ENCODE data around the gene NRXN3.

Gene NRXN3

DNA sequence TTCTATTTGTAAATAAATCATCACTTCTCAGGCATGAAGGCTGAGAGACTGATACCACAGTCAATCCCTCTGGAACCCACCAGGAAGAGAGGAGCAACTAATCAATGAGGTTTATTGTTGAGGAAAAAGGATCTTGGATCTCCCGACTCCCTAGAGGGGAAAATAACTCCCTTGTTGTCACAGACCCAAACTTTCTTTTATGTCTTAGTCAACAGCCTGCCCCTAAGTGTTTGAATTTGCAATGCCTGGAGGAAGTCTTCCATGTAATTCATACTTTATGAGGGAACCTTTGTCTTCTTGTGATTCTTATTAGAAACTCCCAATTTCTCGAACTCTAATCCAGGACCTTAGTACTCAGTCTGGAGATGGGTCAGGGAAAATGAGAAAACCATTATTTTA is 1235.3 kb downstream of the NRXN3 start:
- no peak for DNase-seq

DNA sequence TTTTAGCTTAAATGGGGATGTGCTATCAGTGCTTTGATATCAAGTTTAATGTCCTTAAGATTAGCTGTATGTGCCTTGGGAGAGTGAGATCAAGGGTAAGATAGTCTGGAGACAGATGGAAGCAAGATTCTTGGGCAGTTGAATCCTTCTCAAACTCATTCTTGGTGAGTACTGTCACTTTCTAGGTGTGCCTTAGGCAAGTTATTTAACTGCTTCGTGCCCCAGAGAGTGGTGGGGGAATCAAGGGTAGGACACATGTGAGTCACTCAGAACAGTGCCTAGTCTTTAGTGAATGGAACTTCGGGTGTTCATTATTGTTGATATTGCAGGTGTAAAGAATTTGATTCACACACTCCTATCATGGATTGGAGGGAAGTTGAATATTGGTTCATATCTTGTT is 1237.4 kb downstream of the NRXN3 start:
- DNase-seq, result no peak

DNA sequence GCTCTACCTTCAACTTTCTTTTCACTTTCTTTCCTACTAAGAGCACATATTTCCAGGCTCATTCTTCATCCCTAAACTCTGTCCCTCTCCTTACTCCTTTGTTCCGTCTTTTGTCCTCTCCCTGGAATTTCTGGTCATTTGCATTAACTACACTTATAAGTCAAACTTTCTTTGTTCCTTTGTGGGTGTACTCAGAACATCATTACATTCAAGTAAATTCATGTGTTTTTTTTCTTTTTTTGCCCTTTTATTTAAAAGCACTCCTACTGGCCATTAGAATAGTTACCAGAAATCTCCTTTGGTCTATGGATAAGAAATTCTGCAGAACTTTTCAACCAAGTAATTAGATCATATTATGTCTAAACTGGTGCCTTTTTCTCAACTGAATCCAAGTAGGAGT is 1238.5 kb downstream of the NRXN3 start:
- no peak for DNase-seq

DNA sequence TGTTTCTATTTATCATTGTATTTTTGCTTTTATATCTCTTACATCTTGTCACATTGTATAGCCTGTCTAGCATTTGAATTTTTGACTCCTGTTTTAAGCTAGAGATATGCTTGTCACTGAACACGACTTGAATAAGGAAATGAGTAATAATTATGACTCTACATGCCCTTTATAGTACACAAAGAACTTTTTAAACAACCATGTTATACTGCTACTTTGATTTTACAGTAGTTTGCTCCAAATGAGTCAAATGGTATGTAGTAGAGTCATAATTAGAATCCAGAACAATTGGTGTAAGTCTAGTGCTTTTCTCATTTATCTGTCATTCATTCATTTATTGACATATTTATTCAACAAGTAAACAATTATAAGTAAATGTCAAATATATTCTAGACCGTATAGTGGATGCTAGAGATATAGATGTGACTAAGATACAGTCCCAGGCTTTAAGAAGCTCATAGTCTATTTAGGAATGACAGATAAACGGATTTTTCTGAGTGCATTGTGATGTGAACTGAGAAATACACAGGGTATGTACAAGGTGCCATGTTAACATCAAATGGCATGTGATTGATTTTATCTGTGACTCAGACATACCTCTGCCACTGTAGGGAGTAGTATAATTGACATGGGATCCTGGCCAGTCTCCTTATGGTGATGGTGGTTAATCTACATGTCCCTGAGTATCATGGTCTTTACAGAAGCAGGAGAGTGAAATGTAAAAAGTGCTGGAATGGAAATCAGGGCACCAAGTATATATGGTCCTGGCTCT is 1241.4 kb downstream of the NRXN3 start:
- DNase-seq, result no peak

DNA sequence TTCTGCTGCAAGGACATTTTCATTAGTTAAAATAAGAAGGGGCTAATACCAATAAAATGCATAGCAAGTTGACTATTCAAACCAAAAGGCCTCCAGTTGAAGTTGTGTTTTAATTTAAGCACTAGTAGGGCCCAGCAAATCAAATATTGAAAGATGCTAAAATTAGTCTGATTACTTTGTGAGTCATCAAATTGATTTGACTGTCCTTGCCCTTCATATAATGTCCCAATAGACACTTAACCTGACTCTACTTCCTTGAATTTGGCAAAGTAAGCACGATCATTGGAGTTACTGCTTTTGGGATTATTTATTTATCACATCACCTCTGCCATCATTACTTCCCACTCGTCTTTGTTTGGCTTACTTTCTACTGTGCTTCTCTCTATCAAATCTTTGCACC is 1242.6 kb downstream of the NRXN3 start:
- DNase-seq, result no peak

DNA sequence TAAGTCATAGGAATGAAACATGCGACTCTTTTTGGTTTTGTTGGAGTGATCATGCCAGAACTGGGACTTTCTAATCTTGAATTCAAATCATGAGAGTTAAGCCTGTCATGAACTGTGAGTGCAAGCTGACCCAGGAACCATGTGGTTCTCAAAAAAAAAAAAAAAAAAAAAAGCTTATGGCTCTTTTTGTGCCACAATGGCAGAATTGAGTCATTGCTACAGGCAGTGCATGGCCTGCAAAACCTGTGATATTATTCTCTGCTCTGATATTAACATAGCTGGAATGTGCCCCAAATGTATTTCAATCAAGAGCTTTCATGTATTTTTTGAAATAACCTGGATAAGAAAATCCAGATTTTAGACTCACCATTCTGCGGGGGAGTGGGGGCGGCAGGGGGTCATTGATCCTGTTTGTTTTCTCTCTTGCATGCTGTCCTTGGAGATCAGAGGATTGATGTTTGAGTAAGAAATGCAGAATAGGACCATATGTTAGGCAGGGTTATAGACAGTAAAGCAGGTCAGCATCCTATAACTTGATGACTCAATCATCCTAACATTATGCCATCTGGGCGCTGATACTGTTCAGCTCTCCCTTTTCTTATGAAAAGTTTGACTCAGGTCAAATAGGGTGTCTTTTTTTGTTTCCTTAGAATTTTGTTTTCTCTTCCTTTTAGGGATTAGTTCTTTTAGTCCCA is 1243.7 kb downstream of the NRXN3 start:
- no peak for DNase-seq

DNA sequence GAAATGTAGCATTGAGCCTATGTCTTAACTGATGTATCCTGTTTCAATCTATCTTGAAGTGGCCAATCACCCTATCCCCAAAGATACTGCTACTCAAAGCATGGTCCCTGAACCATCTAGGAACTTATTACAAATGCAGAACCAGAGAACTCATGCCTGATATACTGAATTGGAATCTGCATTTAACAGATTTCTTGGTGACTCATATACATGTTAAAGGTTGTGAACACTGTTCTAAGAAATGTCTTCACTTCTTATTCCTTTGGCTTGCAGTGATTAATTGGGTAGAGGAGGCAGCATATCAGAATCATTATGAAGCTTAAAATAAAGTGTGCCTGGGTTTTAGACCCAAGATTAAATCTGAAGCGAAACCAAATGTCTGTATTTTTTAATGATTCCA is 1245.6 kb downstream of the NRXN3 start:
- DNase-seq, result no peak

DNA sequence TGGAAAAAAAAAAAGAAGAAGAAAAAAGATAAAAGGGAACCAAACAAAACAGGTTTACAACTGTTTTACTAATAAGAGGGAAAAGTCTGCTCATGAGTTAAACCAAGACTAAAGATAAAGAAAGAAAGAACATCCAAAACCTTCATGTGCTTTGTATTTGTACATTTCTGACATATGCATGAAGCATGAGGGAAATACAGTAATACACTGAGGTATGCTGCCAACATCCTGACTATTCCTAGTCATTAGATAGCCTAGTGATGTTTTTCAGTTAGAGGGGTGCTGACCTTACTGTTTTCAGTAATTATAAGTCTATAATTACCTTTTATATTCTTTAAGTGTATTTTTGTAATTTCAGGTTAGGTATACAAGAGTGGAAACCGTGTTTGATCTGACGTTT is 1247.8 kb downstream of the NRXN3 start:
- DNase-seq, result no peak

DNA sequence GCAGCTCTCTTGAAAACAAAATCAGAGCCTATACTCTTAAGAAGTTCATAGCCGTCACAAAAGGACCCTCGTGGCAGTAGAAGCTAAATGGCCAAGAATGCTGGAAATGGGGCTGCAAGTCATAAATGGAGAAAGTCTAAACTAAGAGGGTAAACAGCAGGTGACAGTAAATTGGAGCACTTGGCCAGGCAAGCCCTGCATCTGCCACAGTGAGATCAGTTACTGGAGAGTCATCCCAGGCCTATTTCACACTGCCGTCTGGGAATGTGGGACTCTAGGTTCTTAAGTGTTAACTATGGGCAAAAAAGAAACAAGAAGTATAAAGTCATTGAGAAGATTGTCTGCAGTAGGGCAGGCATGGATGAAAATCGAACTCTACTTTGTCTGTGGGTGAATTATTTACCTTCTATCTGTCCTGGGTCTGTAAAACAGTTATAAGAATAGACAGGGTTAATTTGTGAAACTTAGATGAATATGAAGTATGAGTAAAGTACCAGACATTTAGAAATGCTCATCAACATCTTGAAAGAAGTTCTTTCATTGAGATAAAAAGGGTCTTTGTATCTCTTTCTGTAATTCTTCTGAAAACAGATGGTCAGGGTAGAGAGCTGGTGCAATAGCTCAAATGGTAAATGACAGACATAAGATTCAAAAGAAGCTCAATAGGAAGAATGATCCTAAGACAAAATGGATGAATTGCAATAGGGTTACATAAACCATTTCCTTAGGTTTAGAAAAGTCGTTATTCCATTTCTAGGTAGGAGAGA is 1248.7 kb downstream of the NRXN3 start:
- DNase-seq, result no peak

DNA sequence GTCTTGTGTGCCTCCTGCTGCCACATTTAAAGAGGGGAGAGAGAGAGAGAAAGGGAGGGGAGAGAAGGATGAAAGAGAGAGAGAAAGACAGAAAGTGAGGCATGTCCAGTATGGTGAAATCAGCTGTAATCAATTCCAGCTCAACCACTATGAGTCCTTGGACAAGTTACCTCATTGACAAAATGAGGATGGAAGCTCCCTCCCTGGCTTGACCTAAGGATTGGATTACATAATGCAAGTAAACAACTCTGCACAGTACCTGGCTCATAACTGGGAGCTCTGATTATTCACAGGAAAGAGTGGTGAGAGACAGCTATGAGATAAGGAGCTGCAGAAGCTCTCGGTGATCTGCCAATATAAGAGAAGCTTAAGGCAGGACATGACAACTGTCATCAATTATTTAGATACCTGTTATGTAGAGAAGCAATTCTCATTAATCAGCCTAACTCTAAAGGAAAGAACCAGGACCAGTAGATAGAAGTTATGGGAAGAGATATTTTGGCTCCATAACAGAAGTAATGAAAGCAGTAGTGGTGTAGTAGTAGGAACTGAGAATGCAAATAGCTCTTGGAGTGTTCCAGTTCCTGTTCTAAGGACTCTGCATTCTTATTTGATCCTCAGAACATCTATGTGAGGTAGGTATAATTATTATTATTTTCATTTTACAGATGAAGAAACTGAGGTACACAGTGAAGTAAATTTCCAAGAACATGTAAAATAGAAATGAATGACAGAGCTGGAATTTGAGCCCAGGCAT is 1249.6 kb downstream of the NRXN3 start:
- DNase-seq, result no peak

DNA sequence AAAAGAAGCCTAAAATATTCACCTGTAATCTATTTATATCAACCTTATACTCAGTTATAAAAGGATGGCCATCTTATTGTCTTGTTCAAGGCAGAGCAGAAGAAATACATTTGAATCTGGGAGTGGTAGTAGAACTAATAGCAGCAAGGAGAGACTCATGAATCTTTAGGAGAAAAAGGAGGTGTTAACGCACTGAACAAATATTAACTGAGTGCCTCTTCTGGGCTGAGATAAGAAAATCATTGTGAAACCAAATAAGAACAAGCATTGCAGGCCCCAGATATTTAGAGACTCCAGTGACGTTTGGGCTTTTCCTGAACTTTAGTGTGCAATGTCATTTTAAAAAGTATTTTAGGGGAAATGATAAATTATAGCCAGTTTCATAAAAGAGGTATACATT is 1250.6 kb downstream of the NRXN3 start:
- no peak for DNase-seq

DNA sequence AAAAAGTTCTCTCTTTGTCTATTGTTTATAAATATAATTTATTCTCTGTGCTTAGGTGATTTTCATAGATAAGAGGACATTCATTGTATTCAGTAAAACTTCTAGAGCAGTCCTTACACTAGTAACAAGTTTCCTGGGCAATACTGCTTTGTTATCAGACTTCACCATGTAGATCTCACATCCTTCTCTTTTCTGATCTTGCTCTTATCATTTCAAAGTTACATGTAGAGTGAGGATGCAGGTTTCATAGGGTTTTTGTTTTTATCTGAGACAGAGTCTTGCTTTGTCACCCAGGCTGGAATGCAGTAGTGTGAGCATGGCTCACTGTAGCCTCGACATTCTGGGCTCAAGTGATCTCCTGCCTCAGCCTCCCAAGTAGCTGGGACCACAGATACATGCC is 1251.6 kb downstream of the NRXN3 start:
- DNase-seq, result no peak

DNA sequence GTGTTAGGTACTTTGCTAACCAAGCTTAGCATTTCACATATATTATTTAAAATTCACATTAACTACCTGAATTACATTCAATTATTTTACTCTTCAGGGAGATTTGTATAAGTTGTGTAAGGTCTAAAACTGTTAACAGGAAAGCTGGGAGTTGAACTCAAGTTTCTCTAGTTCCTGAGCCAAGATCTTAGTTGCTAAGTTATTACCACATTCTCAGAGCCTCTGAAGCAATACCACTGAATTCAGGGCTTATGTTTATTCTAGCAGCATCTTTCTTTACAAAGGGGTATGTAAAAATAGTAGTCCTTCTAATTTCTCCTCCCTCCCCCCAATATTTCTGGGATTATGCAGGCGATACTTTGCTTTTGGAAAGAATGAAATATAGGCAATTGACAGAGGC is 1254.3 kb downstream of the NRXN3 start:
- DNase-seq, result no peak

DNA sequence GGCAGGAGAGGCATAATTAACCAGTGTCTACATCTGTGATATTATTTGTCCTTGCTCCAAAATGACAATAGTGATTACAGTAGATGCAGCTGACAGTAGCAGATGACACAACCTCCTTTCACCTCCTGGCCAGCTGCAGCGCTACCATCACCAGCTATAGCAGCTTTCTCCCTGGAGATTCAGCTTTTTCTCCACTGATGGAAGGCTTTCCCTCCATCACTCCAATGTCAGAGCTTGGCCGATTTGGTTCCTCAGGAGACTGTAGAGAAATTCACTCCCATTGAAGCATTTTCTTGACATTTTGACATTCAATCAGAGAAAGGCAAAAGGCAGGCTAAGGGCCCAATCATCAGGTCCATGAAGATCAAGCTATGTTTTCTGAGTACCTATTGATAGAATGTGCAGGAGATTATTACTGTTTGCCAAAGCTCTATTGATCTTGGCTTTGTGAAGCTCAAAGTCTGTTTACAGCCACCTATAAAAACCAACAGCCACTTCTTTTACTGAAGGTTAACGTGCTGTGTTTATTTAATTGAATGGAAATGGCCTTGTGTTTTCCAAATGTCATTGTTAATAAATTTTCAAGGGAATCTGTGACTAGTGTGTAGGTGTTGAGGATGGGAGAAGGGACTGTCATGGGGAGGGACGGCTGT is 1256.1 kb downstream of the NRXN3 start:
- no peak for DNase-seq

DNA sequence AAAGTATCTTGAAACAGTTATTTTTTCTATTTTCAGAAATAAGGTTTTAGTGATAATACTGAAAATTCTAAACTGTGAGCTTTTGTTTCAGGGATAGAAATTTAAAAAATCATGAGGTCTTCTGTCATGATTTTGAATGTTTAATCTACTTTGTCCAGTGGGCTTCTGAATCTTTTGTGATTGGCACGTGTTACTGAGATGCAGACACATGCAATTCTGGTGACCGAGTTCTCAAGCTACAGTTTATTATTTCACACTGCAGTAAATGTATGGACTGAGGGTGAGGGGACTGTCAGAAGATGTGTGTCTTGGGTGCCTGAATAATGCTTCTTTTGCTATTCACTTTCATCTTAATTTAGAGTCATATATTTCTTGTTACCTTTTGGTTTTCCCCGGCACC is 1262.5 kb downstream of the NRXN3 start:
- DNase-seq, result no peak

DNA sequence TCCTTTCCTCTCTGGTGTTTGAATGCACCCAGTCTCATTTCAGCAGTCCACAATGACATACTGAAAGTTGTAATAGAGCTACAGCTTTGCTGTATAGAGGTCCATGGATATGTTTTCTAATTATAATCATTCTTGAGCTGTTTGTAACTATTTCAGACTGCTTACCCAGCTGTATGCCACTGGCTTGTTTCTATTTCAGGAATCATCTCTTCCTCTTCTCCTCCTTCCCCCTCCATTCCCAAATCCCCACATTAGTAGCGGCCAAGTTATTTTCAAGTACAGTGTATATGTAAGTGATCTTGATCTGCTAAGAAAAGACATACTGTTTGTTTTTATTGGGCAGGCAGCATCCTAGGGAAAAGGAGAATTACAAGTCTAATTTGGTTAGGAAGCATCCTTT is 1266.2 kb downstream of the NRXN3 start:
- no peak for DNase-seq

DNA sequence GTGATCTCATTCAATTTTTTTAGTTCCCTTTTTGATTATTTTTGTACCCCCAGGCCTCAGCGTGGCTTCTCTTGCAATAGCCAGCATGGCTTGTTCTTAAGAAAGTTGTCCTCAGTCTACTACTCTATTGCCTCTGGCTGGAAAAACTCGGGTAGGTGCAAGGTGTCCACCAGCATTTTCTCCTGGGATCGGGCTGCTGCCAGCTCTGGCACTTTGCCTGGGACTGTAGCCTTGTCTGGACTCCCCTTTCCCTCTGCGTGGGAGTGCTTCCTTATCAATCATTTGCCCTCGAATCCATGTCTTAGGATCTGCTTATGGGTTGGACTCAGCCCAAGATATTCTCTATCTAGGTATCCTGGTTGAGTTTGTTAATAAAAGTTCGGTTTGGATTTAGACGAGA is 1267.8 kb downstream of the NRXN3 start:
- no peak for DNase-seq

DNA sequence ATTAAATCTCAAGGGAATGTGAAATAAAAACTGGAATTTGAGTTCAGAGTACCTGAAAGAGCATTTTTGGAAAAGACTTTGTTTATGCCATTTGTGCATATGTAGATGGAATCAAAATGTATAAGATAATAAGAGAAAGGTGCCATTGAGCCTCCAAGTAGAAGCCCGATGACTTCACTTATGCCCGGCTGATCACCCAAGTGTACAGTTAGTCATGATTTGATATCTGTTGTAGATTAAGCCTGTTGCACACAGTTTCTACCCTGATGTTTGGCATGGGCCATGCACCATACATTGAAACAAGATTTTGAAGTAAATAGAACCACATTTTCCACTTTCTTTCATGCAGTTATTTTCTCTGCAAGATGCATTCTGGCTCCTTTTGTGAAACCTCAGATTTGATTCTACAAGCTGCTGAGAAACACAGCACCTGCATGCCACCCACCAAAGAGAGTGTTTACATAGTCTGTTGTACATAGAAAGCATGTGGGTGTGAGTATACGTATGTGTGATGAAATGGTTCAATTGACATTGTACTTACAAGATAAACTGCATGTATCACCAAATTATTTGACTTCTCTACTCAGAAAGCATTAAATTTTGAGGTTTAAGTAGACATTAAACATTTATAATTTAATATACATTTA is 1268.6 kb downstream of the NRXN3 start:
- no peak for DNase-seq

DNA sequence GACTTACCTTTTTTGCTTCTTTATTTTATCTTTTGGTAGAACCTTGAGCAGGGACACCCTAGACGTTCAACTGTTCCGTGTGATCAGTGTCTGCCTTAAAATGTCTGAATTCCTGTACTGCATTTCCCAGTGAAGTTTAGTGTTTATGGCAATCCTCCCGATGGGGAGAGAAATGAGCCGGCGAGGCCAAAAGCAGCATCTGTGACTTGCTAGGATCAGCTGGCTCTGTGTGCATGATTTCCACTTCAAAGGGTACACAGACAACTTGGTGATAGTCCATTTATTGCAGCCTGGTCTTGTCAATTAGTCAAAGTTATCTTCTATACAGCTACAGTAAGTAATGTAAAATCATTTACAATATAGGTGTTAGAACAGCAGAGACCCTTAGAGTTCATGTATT is 1272.6 kb downstream of the NRXN3 start:
- DNase-seq, result no peak

DNA sequence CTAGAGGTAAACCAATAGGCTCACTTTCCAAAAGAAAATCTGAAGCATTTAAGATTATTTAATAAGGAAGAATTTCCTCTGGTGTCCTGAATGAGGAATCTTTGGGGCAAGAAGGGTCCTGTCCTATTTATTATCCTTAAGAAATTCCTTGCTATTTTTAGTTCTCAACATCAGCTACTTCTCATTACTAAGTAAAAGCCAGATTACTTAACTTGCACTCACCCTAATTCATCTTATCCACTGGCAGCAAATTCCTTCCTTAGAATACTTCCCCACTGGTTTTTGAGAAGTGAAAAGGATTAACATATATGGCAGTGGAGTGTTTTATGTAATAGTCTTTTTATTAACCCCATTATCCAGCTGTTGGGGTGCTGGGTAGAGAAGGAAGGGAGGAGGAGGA is 1273.4 kb downstream of the NRXN3 start:
- DNase-seq, result no peak

DNA sequence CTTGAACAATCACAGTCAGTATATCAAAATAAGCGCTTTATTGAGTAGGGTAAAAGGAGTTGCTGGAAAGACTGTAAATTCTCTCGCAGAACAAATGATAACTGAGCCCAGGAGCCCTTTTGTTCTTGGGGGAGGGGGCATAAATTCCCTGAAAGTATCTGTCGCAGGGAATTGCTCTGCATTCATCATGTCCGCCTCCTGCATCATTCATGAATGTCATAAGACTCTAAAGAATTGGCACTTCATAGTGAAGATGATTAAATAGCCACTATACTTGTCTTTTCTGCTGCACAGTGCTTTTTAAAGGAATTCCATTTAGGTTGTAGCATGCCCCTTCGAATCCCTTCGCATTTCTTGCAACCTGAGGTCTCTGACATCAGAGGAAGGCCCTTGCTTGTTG is 1278.8 kb downstream of the NRXN3 start:
- DNase-seq, result no peak

DNA sequence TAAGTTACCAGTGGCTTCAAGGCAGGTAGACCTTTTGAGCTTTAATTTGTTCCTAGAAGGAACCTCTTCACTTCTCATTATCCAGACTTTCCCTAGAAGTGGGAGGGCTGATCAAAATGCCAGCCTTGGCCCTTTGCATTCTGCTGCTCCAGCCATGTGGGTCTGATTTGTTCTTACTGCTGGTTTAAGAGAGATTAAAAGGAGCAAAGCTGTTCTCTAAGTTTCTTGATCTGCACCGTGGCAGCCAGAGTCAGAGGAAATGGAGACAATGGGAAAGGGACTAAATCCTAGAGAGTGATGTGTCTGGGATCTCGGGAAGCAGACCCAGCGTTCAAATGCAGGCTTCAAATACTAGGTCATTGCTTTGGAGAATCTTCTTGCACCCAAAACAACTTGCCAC is 1281.4 kb downstream of the NRXN3 start:
- no peak for DNase-seq

Data from NCI-H2029 (cell line).